Prostate gland (tissue), 2 donors: ENCODE results near the gene TMEM63C. TPM values are rescaled to one million over a fixed set of nuclear protein-coding genes. Genes with fewer than 3 reads are reported as not detected.

ENCODE experiments used
- DNase-seq: peaks from one replicate; pipeline ENCODE4 v3.0.0-alpha.2; 2019; ENCODE audit warnings: low spot score
- H3K27ac ChIP-seq, 2 donors: fragments of 200-600 bp; sonication (generic); 2 replicates each; pipeline ENCODE4 v1.5.1; 2017 to 2019
- H3K27me3 ChIP-seq: fragments of 200-600 bp; sonication (generic); replicated peaks from 2 replicates; pipeline ENCODE4 v1.5.1; 2019; ENCODE audit not compliant: insufficient read depth
- H3K36me3 ChIP-seq, 2 donors: fragments of 200-600 bp; sonication (generic); 1 replicate in 1 of 2; 2 replicates in 1 of 2; pipeline versions ENCODE4 v1.5.1 to v1.8.1; 2017 to 2019
- H3K4me1 ChIP-seq: fragments of 200-600 bp; sonication (generic); replicated peaks from 2 replicates; pipeline ENCODE4 v1.5.1; 2019
- H3K4me3 ChIP-seq, 2 donors: fragments of 200-600 bp; sonication (generic); 2 replicates each; pipeline ENCODE4 v1.5.1; 2017 to 2019
- H3K9me3 ChIP-seq: fragments of 200-600 bp; sonication (generic); 2 replicates; pipeline ENCODE4 v1.5.1; 2017
- CTCF ChIP-seq, 4 experiments: fragments of 200-600 bp in 2 of 4; fragments of 450-650 bp in 2 of 4; sonication (generic) in 2 of 4; IDR thresholded peaks; 1 replicate in 3 of 4; 2 replicates in 1 of 4; pipeline ENCODE4 v1.5.1; 2016 to 2019; ENCODE audit warnings: antibody characterized with exemption in 4 of 4, mild to moderate bottlenecking in 2 of 4, moderate library complexity in 2 of 4
- POLR2A ChIP-seq: fragments of 450-650 bp; IDR thresholded peaks from one replicate; pipeline ENCODE4 v1.6.1; 2016; ENCODE audit warnings: antibody characterized with exemption, mild to moderate bottlenecking
- POLR2AphosphoS5 ChIP-seq: sonication (generic); formaldehyde crosslinking; IDR thresholded peaks from one replicate; pipeline ENCODE4 v1.6.1; 2017; ENCODE audit warnings: antibody characterized with exemption
- WGBS: methylation state at CpG from one replicate; pipeline ENCODE4 v1.1.5; 2018; 5-methylcytosine and 5-hydroxymethylcytosine counted together
- intact Hi-C: fragments of 100-400 bp; cut with DNase I; formaldehyde crosslinking; loops from one replicate; pipeline ENCODE4 v1.14.2; 2022
- total RNA-seq, 2 donors: library from RNA; depleted of rRNA; stranded (reverse); fragments of >200 nt; gene quantifications; one replicate each; pipeline ENCODE4 v1.1.0, GENCODE V29; 2016

TMEM63C gene
- total RNA-seq, 2 donors from 2014 or later: 2.0 to 7.8 TPM

DNA sequence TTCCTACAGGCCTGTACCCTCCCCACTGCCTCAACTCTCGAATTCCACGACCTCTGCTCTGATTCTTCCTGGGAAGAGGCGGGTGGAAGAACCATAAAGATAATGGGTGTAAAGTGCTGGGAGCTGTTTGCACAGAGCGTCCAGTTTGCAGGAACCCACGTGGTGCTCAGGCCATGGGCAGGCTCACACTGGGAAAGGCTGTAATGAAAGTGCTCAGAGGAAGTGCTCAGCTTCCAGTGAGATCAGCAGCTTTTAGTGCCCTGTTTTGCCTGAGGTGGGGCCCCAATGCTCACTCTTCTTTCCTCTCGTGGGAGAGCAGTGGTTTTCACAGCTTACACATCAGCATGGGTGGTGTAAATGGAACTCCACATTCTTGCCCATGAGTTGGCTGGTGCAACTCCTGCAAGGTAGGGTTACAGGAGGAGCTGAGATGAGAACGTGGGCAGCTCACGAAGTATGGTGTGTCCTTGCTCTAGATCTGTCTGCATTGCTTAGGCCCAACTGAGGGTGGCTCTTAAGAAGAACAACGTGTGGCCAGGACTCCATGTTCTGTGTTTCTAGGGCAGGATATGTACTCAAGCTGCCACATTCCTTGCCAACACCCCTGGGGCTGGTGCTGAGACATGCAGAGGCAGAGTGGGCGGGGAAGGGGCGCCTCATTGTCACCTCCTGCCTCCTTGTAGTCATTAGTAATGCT lies 2.9 kb downstream of the TMEM63C start:
- TF ChIP-seq CTCF (IDR thresholded peaks at IDR 0.05) (no peak), POLR2A (no peak), POLR2AphosphoS5 (no peak)
- Histone ChIP-seq H3K27ac (no peak overlapping the region), H3K36me3 (no peaks in the 10 kb centered on the region), H3K9me3 (no peaks in the 10 kb centered on the region), H3K4me3 (no peak overlapping the region), H3K4me1 (no peaks in the 10 kb centered on the region), H3K27me3 (no peaks in the 10 kb centered on the region)
- intact Hi-C loops: no loop called here
- no peak for DNase-seq
- 53% methylated on average over 11 of the region's 11 CpGs for WGBS

- Histone ChIP-seq H3K4me3 (no peak overlapping the region), H3K27ac (no peak overlapping the region), H3K36me3 (no peaks in the 10 kb centered on the region), H3K9me3 (no peaks in the 10 kb centered on the region), H3K4me1 (no peaks in the 10 kb centered on the region), H3K27me3 (no peaks in the 10 kb centered on the region)
- TF ChIP-seq POLR2AphosphoS5 (no peak), POLR2A (no peak), CTCF (IDR thresholded peaks at IDR 0.05) (no peak)
- no peak for DNase-seq
- intact Hi-C loops: no loop called here
- WGBS: 68% methylated on average over 2 of the region's 2 CpGs
These were observed 3.5 kb downstream of the TMEM63C start for GRCh38 chr14:77185093-77185465.

DNA sequence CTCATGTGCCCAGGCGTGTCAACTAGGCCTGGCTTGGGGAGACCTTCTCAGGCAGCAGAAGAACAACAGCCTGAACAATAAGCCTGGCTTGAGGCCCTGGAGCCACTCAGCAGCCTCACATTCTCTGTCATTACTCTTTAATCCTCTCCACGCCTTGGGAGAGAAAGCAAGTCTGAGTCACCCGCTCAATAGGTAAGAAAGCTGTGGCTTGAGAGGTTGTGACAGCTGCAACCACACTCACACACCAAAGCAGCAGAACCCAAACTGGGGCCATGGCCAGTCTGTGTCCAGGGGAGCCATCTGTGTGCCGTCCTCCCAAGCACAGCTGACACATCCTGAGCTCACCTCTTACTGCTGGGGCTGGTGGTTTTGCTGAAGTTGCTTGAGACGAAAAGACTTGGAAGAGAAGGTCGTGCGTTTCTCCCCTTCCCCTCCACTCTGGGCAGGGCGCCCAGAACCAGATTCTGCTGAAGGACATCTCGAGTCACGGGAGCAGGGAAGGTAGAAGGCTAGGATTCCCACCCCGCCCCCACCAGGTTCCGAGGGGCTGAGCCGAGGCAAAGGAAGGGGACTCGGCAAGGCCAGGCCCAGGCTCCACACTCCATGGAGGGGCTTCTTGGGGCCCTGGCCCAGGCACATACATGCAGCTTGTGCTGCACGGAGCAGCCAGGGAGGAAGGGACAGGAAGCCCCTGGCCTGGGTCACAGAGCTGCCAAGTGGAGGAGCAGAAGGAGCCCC lies 5.5 kb downstream of the TMEM63C start:
- Histone ChIP-seq H3K27me3 (no peaks in the 10 kb centered on the region), H3K36me3 (no peaks in the 10 kb centered on the region), H3K27ac (no peak overlapping the region), H3K4me3 (no peak overlapping the region), H3K4me1 (no peaks in the 10 kb centered on the region), H3K9me3 (no peaks in the 10 kb centered on the region)
- WGBS: 33% methylated on average over 15 of the region's 15 CpGs
- DNase-seq: no peak
- intact Hi-C loops: no loop called here
- TF ChIP-seq POLR2AphosphoS5 (no peak), POLR2A (no peak), CTCF (IDR thresholded peaks at IDR 0.05) (no peak)

DNA sequence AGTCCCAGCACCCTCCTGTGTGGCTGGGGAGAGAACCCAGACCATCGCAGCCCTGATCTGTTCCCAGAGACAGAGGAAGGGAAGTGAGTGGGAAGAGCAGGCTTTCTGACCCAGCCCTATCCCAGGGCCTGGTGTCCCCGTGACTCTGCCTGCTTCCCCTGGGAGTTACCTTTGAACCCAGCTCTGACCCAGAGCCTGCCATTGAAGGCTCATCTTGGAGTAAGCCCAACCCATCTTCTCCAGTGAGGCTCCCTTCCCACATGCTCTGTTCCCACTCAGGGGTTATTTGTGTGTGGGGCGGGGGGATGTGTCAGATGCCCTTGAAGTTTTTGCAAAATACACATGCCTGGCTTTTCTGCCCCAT lies 6.0 kb downstream of the TMEM63C start:
- Histone ChIP-seq H3K36me3 (no peaks in the 10 kb centered on the region), H3K27ac (no peak overlapping the region), H3K4me3 (no peak overlapping the region), H3K4me1 (no peaks in the 10 kb centered on the region), H3K9me3 (no peaks in the 10 kb centered on the region), H3K27me3 (no peaks in the 10 kb centered on the region)
- 61% methylated on average over 3 of the region's 3 CpGs for WGBS
- no peak for DNase-seq
- intact Hi-C loops: no loop called here
- TF ChIP-seq CTCF (IDR thresholded peaks at IDR 0.05): no peak
- no peak for TF ChIP-seq POLR2A
- TF ChIP-seq POLR2AphosphoS5: no peak

- Histone ChIP-seq H3K27me3 (no peaks in the 10 kb centered on the region), H3K4me1 (no peaks in the 10 kb centered on the region), H3K4me3 (no peak overlapping the region), H3K36me3 (no peaks in the 10 kb centered on the region), H3K27ac (no peak overlapping the region), H3K9me3 (no peaks in the 10 kb centered on the region)
- intact Hi-C loops: no loop called here
- TF ChIP-seq POLR2A: no peak
- no peak for TF ChIP-seq POLR2AphosphoS5
- no peak for TF ChIP-seq CTCF (IDR thresholded peaks at IDR 0.05)
- DNase-seq: no peak
- WGBS: 35% methylated on average over 4 of the region's 4 CpGs
These were observed 7.9 kb downstream of the TMEM63C start for GRCh38 chr14:77189479-77189878.
